WERI-Rb-1 (cell line): ENCODE results near the gene MYOD1.

ENCODE experiments used
- DNase-seq: peaks from one replicate; pipeline ENCODE4 v3.0.0-alpha.2; 2020
- H3K27ac ChIP-seq: fragments of 250-450 bp; sonication (Bioruptor Pico); 2 replicates; pipeline ENCODE4 v1.5.1; 2020; ENCODE audit warnings: mild to moderate bottlenecking, moderate library complexity
- H3K27me3 ChIP-seq: fragments of 250-450 bp; sonication (Bioruptor Pico); 2 replicates; pipeline ENCODE4 v1.5.1; 2021; ENCODE audit warnings: mild to moderate bottlenecking, low read depth, moderate library complexity; ENCODE audit not compliant: insufficient read depth, severe bottlenecking
- H3K36me3 ChIP-seq: fragments of 250-450 bp; sonication (Bioruptor Pico); 2 replicates; pipeline ENCODE4 v1.5.1; 2020; ENCODE audit warnings: mild to moderate bottlenecking, moderate library complexity
- H3K4me3 ChIP-seq: 2 replicates; pipeline ENCODE4 v1.5.1; 2011; ENCODE audit warnings: low read depth, mild to moderate bottlenecking, control low read depth, low read length
- H3K9me3 ChIP-seq: fragments of 250-450 bp; sonication (Bioruptor Pico); 2 replicates; pipeline ENCODE4 v1.5.1; 2021; ENCODE audit warnings: mild to moderate bottlenecking, moderate library complexity; ENCODE audit not compliant: severe bottlenecking
- TF ChIP-seq, protein P1 (sequence below): IDR thresholded peaks from 2 replicates; pipeline ENCODE4 v1.5.1; 2011; ENCODE audit warnings: low read depth, mild to moderate bottlenecking, control low read depth, inconsistent platforms, low read length

MYOD1 gene

DNA sequence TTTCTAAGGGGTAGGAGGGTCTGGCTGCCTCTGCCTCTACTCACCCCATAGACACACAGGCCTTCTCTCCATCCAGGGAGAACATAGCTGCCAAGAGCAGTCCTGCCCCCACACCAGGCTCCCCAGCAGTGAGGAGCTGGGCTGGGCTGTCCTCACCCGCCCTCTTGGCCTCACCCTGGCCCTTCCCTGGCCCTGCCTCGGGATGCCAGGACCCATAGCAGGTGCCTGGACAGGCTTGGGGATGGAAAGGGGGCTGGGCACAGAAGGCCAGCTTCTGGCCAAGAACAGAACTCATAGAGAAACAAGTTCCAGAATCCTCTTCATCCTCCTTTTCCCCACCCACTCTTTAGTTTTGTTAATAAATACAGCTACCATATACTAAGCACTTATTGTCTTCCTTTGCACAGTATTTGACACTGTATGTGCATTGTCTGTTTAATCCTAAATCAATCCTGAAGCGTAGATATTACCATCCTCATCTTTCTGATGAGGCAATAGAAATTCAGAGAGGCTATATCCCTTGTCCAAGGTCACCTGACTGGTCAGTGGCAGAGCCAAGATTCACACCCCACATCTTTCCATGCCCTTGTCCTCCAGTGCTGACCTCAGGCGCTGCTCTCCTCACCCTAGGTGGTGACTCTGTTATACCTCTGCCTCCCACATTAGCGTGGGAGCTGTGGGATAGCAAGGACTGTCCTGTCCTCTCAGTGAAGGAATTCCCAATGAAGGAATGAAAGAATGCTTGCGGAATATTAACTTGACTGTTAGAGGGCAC, 22.0 kb upstream of the MYOD1 start:
- Histone ChIP-seq H3K27ac (no peak overlapping the region), H3K27me3 (no peaks in the 10 kb centered on the region), H3K9me3 (peaks cover 18% of the 10 kb centered on the region), H3K36me3 (no peaks in the 10 kb centered on the region), H3K4me3 (no peak overlapping the region)
- no peak for DNase-seq
- TF ChIP-seq, protein P1, sequence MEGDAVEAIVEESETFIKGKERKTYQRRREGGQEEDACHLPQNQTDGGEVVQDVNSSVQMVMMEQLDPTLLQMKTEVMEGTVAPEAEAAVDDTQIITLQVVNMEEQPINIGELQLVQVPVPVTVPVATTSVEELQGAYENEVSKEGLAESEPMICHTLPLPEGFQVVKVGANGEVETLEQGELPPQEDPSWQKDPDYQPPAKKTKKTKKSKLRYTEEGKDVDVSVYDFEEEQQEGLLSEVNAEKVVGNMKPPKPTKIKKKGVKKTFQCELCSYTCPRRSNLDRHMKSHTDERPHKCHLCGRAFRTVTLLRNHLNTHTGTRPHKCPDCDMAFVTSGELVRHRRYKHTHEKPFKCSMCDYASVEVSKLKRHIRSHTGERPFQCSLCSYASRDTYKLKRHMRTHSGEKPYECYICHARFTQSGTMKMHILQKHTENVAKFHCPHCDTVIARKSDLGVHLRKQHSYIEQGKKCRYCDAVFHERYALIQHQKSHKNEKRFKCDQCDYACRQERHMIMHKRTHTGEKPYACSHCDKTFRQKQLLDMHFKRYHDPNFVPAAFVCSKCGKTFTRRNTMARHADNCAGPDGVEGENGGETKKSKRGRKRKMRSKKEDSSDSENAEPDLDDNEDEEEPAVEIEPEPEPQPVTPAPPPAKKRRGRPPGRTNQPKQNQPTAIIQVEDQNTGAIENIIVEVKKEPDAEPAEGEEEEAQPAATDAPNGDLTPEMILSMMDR: no peak

DNA sequence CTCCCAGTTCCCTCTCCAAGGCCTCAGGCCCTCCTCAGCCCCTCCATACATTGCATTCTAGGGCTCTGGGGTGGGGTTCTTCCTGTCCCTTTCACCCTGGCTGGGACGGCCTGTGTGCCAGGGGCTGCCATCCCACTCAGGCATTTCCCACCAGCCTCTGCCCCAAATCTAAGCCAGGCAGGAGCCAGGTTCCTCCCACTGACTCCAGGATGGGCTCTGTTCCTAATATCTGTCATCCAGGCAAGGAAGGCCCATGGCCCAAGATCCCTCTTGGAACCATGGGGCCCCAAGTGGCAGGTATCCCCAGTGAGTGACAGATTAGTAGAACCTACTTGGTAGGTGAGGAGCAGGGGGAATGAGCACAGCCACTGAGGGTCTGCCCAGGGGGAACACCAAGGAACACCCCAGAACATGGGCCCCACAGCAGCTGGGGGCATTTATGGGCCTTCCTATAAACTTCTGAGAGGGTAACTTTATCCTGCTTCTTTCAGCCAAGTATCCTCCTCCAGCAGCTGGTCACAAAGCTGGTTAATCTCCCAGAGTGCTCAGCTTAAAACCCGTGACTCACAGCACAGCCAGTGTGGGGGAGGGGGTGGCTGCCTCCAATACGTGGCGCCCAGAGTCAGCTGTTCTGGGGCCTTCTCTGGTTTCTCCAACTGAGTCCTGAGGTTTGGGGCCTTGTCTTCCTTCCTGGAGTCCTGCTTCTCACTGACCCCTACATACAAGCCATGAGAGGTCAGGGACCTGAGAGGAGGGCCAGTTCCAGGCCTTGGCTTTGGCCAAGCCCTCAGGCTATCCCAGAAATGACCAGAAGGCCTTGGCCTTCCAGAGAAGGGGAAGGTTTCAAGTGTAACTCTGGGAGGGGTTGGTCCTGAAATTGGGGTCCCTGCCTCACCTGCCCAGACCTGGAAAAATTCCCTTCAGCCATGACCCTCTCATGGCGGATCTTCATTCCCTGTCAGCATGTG, 19.9 kb upstream of the MYOD1 start:
- Histone ChIP-seq H3K4me3 (no peak overlapping the region), H3K27ac (peak overlapping the region; percentile 95), H3K27me3 (no peaks in the 10 kb centered on the region), H3K9me3 (peaks cover 23% of the 10 kb centered on the region), H3K36me3 (no peaks in the 10 kb centered on the region)
- peak; percentile 94 for DNase-seq
- TF ChIP-seq, protein P1: no peak

DNA sequence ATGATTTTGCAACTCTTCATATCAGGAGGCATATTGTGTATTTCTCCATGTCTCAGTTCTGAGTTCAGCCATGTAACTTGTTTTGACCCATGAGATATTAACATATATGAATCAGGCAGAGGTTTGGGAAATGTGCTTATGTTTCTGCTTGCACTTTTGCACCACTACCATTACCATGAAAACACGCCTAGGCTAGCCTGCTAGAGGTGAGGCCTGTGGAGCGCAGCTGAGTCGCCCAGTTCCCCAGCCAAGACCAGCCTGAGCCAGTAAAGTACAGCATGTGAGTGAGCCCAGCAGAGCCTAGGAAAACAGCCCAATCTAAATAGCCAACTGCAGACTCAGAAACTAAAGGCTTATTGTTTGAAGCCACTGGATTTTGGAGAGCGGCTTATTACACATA, 18.4 kb upstream of the MYOD1 start:
- TF ChIP-seq, protein P1: no peak
- Histone ChIP-seq H3K27me3 (no peaks in the 10 kb centered on the region), H3K27ac (peak overlapping the region; percentile 37; the same call in 1 of the 2 replicates), H3K9me3 (peaks cover 21% of the 10 kb centered on the region), H3K36me3 (no peaks in the 10 kb centered on the region), H3K4me3 (no peak overlapping the region)
- no peak for DNase-seq

DNA sequence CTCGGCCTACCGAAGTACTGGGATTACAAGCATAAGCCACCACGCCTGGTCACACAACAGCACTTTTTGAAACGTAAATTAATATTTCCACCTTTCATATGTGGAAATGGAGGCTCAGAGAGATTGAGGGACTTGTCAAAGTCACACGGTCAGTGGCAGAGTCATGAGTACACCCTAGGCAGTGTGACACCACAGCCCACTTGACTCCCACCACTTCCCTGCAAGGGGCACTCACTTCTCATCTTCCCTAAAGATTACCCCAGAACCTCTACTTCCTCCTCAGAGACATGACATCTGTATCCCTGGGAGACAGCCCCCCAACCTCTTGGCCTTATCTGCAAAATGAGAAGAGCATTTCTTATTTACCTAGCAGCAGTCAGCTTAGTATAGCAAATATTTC, 16.5 kb upstream of the MYOD1 start:
- no peak overlapping the region for H3K4me3 ChIP-seq
- TF ChIP-seq, protein P1: no peak
- H3K9me3 ChIP-seq: peaks cover 21% of the 10 kb centered on the region
- H3K36me3 ChIP-seq: no peaks in the 10 kb centered on the region
- no peak overlapping the region for H3K27ac ChIP-seq
- no peaks in the 10 kb centered on the region for H3K27me3 ChIP-seq
- no peak for DNase-seq

DNA sequence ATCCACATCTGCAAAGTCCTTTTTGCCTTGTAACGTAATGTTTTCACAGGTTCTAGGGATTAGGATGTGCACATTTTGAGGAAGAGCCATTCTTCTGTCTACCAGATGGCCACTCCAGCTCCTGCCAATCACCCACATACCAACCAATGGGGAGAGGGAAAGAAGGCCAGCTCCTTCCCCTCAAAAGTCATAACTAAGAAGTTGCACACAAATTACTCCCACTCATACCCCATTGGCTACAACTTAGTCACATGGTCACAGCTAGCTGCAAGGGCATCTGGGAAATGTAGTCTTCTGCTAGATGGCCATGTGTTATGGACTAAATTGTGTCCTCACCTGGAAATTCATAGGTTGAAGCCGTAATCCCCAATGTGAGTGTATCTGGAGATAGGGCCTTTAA, 15.4 kb upstream of the MYOD1 start:
- Histone ChIP-seq H3K4me3 (no peak overlapping the region), H3K9me3 (peaks cover 15% of the 10 kb centered on the region), H3K27me3 (no peaks in the 10 kb centered on the region), H3K36me3 (no peaks in the 10 kb centered on the region), H3K27ac (no peak overlapping the region)
- TF ChIP-seq, protein P1: no peak
- DNase-seq: no peak
